Stimulated activated CD4-positive, alpha-beta T cell treated with anti-CD3 and anti-CD28 coated beads, Interleukin-15, amount 100 ng/mL, for 48 hours (primary cell): ENCODE results near the gene VSTM2B.
A peak's percentile ranks its signal among the peaks of the same experiment; 100 is the strongest.

Source experiments
- DNase-seq, 2 donors: peaks; one replicate each; pipeline ENCODE4 v3.0.0-alpha.2; 2020; ENCODE audit warnings: low read depth in 2 of 2

The VSTM2B gene

GRCh38 chr19:29566496-29567054 lies 40.8 kb downstream of the VSTM2B start:
- DNase-seq, result no peak

- no peak for DNase-seq
Measured at GRCh38 chr19:29567366-29567915, 41.6 kb downstream of the VSTM2B start.

GRCh38 chr19:29568036-29569025 lies 42.5 kb downstream of the VSTM2B start:
- no peak for DNase-seq

- DNase-seq, result no peak
Measured at GRCh38 chr19:29569038-29569911, 43.5 kb downstream of the VSTM2B start.

GRCh38 chr19:29571181-29571580 lies 45.4 kb downstream of the VSTM2B start:
- DNase-seq, result no peak

- no peak for DNase-seq
Measured at GRCh38 chr19:29573486-29573885, 47.7 kb downstream of the VSTM2B start.

GRCh38 chr19:29574510-29574909 lies 48.7 kb downstream of the VSTM2B start:
- DNase-seq, result no peak

GRCh38 chr19:29576046-29576606 lies 50.3 kb downstream of the VSTM2B start:
- no peak for DNase-seq

- peak in 1 of 2 donors; percentile 50 for DNase-seq
Measured at GRCh38 chr19:29576761-29577648, 51.2 kb downstream of the VSTM2B start.

- no peak for DNase-seq
Measured at GRCh38 chr19:29577649-29577963, 51.8 kb downstream of the VSTM2B start.

GRCh38 chr19:29578349-29578748 lies 52.6 kb downstream of the VSTM2B start:
- DNase-seq, result no peak

GRCh38 chr19:29579308-29579910 lies 53.6 kb downstream of the VSTM2B start:
- no peak for DNase-seq

- DNase-seq, result no peak
Measured at GRCh38 chr19:29581398-29581797, 55.6 kb downstream of the VSTM2B start.

GRCh38 chr19:29583196-29583999 lies 57.6 kb downstream of the VSTM2B start:
- DNase-seq, result no peak

- DNase-seq, result no peak
Measured at GRCh38 chr19:29586401-29586800, 60.6 kb downstream of the VSTM2B start.

GRCh38 chr19:29587059-29587458 lies 61.3 kb downstream of the VSTM2B start:
- DNase-seq, result no peak

GRCh38 chr19:29587518-29587986 lies 61.8 kb downstream of the VSTM2B start:
- peak; percentile 67 to 70 for DNase-seq

- DNase-seq, result no peak
Measured at GRCh38 chr19:29588095-29588494, 62.3 kb downstream of the VSTM2B start.

- no peak for DNase-seq
Measured at GRCh38 chr19:29590278-29590677, 64.5 kb downstream of the VSTM2B start.
